UCSD-AML1 (cell line): Measurements from ENCODE around the gene KIF9.
"Not testable (repeated sequence)": the region's sequence is repeated elsewhere in the genome, so short reads cannot be mapped to it uniquely, and the experiment has no call there.

Source experiments
- DNase-seq: peaks from one replicate; lab custom pipeline; 2025; ENCODE audit not compliant: unreplicated experiment; lab: John Stamatoyannopoulos, UW

The KIF9 gene

DNA sequence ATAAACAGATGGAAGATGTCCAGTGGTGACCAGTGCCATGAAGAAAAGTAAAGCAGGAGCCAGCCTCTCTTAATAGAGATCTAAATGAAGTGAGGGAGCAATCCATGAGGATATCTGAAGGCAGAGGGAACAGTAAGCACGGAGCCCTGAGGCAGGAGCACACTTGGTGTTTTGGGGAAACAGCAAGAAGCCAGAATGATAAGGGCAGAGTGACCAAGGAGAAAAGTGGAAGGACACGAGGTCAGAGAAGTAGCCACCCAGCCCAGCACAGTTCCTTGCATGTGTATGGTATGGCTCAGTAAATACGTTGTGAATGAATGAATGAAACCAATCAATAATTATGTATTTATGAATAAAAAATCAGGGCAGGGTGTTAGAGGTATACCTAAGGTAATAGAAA lies 11.8 kb upstream of the KIF9 start:
- no peak for DNase-seq

GRCh38 chr3:47293822-47294221 lies 11.2 kb upstream of the KIF9 start:
- DNase-seq, result no peak

- not testable (repeated sequence) for DNase-seq
These were observed 9.3 kb upstream of the KIF9 start for GRCh38 chr3:47291754-47292420.

- DNase-seq, result no peak
These were observed 8.7 kb upstream of the KIF9 start for GRCh38 chr3:47291158-47291753.

GRCh38 chr3:47288966-47289910 lies 6.6 kb upstream of the KIF9 start:
- DNase-seq, result no peak

- peak; percentile 29 for DNase-seq
These were observed 1.2 kb upstream of the KIF9 start for GRCh38 chr3:47283591-47284364.

DNA sequence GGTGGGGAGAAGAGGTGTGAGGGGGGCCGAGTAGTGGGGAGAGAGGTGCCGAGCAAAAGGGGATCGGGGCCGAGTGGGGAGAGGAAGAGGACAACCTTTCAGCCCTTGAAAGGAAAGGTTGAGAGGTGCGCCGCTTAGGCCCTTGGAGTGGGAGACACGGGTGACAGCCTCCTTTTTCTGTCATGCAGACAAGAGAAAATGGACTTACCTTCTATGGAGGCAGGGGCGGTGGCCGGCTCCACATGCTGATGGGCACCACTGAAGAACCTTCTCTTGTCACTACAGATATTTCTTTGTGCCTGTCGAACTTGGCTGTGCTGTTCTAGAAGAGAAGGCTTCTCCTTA lies 566 bp upstream of the KIF9 start:
- no peak for DNase-seq

GRCh38 chr3:47280519-47280918 lies 2.1 kb downstream of the KIF9 start:
- no peak for DNase-seq

- DNase-seq, result no peak
These were observed 6.0 kb downstream of the KIF9 start for GRCh38 chr3:47276558-47276957.

DNA sequence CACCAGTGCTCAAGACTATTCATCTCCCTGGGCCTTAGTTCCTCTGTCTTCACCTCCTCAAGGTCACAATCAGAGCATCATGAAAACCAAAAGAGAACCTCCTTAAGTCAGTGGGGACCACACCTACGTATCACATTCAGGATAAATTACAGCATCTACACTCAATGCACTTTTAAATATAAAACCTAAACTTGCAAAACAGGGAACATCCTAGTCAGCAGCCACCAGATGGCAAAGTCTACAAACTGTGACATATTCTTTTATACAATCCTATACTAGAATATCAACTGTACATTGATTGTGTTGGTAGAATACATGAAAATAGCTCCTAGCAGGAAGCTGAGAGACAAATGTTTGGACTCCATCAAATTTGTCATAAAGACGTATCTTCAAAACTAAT lies 7.9 kb downstream of the KIF9 start:
- no peak for DNase-seq

- DNase-seq, result no peak
These were observed 9.0 kb downstream of the KIF9 start for GRCh38 chr3:47273564-47273963.

DNA sequence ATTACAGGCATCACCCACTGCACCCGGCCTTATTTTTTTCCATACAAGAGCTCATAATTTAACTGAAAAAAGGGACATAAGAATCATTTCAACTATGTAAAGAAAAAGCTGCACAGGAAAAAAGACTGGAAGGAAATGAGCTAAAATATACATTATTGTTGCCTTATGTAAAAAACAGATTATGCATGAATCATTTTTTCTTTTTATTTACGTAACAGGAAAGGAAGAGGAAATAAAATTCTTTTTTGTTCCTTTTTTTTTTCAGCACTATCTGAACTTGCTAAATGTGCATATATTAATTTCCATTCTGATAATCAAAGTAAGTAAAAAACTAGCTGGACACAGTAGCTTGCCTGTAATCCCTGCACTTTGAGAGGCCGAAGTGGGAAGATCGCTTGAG lies 12.1 kb downstream of the KIF9 start:
- DNase-seq, result no peak

GRCh38 chr3:47267490-47267824 lies 15.1 kb downstream of the KIF9 start:
- no peak for DNase-seq

- peak; percentile 85 for DNase-seq
These were observed 15.7 kb downstream of the KIF9 start for GRCh38 chr3:47266709-47267489.

- DNase-seq, result no peak
These were observed 16.7 kb downstream of the KIF9 start for GRCh38 chr3:47265725-47266428.

DNA sequence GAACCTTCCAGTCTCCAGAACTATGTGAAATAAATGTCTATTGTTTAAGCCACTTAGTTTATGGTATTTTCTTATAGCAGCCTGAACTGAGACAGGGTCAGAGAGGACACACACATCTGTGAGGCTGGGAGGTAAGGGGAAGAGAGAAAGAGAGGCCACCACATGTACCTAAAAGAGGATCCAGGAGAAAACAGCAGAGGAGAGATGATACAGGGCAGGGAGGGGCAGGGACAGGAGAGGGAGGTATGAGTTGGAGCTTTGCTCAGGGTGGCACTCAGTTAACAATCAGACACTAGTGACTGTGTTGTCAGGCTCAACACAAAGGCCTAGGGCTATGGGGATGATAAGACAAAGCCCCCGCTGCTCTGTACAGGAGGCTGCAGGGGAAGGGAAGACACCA lies 17.6 kb downstream of the KIF9 start:
- no peak for DNase-seq

DNA sequence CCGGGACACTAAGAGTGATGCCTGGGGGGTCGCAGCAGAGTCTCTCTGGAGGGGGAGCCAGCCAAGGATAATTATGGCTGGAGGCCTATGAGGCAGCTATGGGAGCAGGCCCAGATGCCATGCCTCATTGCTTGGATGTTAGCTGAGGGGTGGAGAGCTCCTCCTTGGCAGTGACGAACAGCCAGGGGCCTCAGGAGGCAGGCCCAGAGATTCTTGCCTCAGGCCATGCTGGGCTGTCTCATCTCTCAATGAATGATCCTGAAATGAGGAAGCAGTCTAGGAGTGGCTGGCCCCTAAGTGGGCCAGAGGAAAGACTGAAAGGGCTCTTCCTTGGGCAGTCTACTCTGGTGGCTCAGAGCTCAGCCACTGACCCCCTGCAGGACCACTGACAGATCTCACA lies 21.3 kb downstream of the KIF9 start:
- DNase-seq, result no peak

- no peak for DNase-seq
These were observed 22.0 kb downstream of the KIF9 start for GRCh38 chr3:47260605-47261004.

DNA sequence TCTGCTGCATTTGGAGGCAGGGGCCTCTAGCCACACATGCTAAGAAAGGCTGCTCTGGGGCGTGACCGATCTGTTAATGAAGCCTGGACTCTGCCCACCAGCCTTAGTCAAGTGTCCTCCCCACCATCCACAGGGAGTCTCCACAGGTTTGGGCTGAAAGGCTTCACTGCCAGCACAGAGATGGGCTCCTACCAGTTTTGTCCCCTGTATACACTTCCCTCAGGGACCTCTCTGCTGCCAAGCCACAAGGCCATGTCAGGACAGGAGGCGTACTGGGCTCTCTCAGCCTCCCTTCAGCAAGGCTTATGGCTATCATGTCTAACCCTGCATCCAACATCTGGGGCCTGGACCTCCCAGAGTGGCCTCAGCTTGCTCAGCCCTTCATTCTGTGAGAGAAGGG lies 23.5 kb downstream of the KIF9 start:
- no peak for DNase-seq

GRCh38 chr3:47256331-47256730 lies 26.3 kb downstream of the KIF9 start:
- not testable (repeated sequence) for DNase-seq
